GM04503 (cell line): ENCODE measurements around the gene PLEKHH3.

ENCODE experiments used
- DNase-seq: peaks from one replicate; pipeline ENCODE4 v3.0.0-alpha.2; 2012; ENCODE audit warnings: low read depth

The PLEKHH3 gene

GRCh38 chr17:42685831-42686230 lies 9.0 kb upstream of the PLEKHH3 start:
- no peak for DNase-seq

- no peak for DNase-seq
Observed at GRCh38 chr17:42684929-42685556, 8.2 kb upstream of the PLEKHH3 start.

- DNase-seq: no peak
Observed at GRCh38 chr17:42683407-42684034, 6.7 kb upstream of the PLEKHH3 start.

GRCh38 chr17:42682722-42683403 lies 6.1 kb upstream of the PLEKHH3 start:
- DNase-seq: no peak

- peak; percentile 32 for DNase-seq
Observed at GRCh38 chr17:42681976-42682721, 5.4 kb upstream of the PLEKHH3 start, which contains the start of gene CNTNAP1. CNTNAP1 (plus strand) TSS chr17:42682531; CDS start chr17:42682830, 299 bp downstream.

GRCh38 chr17:42680331-42680808 lies 3.6 kb upstream of the PLEKHH3 start:
- no peak for DNase-seq

GRCh38 chr17:42679492-42680330 lies 2.9 kb upstream of the PLEKHH3 start:
- no peak for DNase-seq

- no peak for DNase-seq
Observed at GRCh38 chr17:42678951-42679491, 2.2 kb upstream of the PLEKHH3 start.

- peak; percentile 69 for DNase-seq
Observed at GRCh38 chr17:42677921-42678781, 1.4 kb upstream of the PLEKHH3 start.

GRCh38 chr17:42677012-42677857 lies 441 bp upstream of the PLEKHH3 start:
- peak; percentile 93 for DNase-seq

- no peak for DNase-seq
Observed at GRCh38 chr17:42675965-42676423, 800 bp downstream of the PLEKHH3 start.

GRCh38 chr17:42675348-42675964 lies 1.3 kb downstream of the PLEKHH3 start:
- no peak for DNase-seq

GRCh38 chr17:42674755-42675347 lies 1.9 kb downstream of the PLEKHH3 start:
- DNase-seq: no peak

GRCh38 chr17:42673885-42674754 lies 2.7 kb downstream of the PLEKHH3 start:
- no peak for DNase-seq

GRCh38 chr17:42673266-42673884 lies 3.4 kb downstream of the PLEKHH3 start:
- DNase-seq: no peak

- DNase-seq: no peak
Observed at GRCh38 chr17:42672038-42672437, 4.8 kb downstream of the PLEKHH3 start.
